ENCODE results near the gene PLXDC2. TPM values are rescaled to one million over a fixed set of nuclear protein-coding genes. Genes with fewer than 3 reads are reported as not detected.

PLXDC2 gene
- total RNA-seq, 3 donors from 2014 or later = 63.9 to 125 (median 101) TPM

DNA sequence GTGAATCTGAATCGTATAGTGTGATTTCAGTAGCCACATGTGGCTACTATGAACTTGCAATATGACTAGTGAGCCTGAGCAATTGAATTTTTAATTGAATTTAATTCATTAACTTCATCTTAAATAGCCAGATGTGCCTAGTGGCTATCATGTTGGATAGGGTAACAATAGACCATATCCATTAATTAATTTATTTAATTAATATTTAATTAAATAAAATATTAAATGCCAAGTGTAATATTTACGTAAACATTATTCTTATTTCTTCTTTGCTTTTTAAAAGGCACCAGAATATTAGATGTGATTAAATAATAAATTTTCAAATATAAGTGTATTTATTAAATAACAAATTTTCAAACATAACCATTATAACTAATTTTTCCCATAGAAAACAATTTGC, 354.4 kb downstream of the PLXDC2 start:
- Histone ChIP-seq H3K4me1 (no peaks in the 10 kb centered on the region), H3K27me3 (no peaks in the 10 kb centered on the region), H3K36me3 (no peaks in the 10 kb centered on the region), H3K9me3 (no peaks in the 10 kb centered on the region), H3K27ac (no peak overlapping the region), H3K4me3 (no peak overlapping the region)
- no peak for TF ChIP-seq POLR2AphosphoS5 (IDR thresholded peaks at IDR 0.05)
- TF ChIP-seq, protein P1, sequence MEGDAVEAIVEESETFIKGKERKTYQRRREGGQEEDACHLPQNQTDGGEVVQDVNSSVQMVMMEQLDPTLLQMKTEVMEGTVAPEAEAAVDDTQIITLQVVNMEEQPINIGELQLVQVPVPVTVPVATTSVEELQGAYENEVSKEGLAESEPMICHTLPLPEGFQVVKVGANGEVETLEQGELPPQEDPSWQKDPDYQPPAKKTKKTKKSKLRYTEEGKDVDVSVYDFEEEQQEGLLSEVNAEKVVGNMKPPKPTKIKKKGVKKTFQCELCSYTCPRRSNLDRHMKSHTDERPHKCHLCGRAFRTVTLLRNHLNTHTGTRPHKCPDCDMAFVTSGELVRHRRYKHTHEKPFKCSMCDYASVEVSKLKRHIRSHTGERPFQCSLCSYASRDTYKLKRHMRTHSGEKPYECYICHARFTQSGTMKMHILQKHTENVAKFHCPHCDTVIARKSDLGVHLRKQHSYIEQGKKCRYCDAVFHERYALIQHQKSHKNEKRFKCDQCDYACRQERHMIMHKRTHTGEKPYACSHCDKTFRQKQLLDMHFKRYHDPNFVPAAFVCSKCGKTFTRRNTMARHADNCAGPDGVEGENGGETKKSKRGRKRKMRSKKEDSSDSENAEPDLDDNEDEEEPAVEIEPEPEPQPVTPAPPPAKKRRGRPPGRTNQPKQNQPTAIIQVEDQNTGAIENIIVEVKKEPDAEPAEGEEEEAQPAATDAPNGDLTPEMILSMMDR (IDR thresholded peaks at IDR 0.05) = no peak
- no peak for TF ChIP-seq POLR2A (IDR thresholded peaks at IDR 0.05)
- no peak for DNase-seq (ENCODE audit: low spot score in 2 of 2)
- intact Hi-C loops (cut with DNase I; ENCODE audit: low total_unique reads) = no loop called here

DNA sequence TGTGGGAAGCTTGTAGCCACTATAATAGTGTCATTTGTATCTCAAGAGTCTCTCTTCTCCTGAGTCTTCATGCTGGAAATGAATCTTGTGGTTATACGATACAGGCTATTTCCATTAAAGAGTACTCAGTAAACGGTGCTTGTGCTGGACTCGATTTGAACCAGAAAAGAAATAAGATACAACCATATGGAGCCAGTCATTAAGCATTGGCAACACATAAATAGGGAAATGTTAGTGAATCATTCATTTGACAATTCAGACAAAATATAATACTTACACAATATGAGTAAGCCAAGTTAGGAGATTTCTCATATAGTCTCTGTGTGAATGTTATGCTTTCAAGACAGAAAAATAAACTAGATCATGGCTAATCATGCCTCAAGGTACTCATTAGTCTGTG, 356.8 kb downstream of the PLXDC2 start:
- Histone ChIP-seq H3K27ac (no peak overlapping the region), H3K4me1 (no peaks in the 10 kb centered on the region), H3K4me3 (no peak overlapping the region), H3K36me3 (no peaks in the 10 kb centered on the region), H3K9me3 (no peaks in the 10 kb centered on the region), H3K27me3 (no peaks in the 10 kb centered on the region)
- TF ChIP-seq, protein P1 (IDR thresholded peaks at IDR 0.05) = no peak
- no peak for TF ChIP-seq POLR2AphosphoS5 (IDR thresholded peaks at IDR 0.05)
- TF ChIP-seq POLR2A (IDR thresholded peaks at IDR 0.05) = no peak
- no peak for DNase-seq (ENCODE audit: low spot score in 2 of 2)
- intact Hi-C loops (cut with DNase I; ENCODE audit: low total_unique reads) = no loop called here

DNA sequence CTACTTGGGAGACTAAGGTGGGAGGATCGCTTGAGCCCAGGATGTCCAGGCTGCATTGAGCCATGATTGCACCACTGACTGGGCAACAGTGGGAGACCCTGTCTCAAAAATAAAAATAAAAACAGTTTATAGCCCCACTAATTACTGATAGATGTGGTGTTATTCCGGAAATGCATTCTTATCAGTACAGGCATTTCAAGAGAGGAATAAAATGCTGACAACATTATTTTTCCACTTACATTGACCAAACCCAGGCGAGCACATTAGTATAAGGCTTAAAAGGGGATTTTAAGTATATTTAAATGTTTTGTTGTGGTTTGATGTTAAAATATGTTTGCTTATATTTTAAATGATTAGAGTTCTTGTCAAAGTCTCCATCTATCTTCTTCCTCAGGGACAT, 359.5 kb downstream of the PLXDC2 start:
- H3K36me3 ChIP-seq = no peaks in the 10 kb centered on the region
- intact Hi-C loops (cut with DNase I; ENCODE audit: low total_unique reads) = no loop called here
- TF ChIP-seq, protein P1 (IDR thresholded peaks at IDR 0.05) = no peak
- TF ChIP-seq POLR2A (IDR thresholded peaks at IDR 0.05) (no peak), POLR2AphosphoS5 (IDR thresholded peaks at IDR 0.05) (no peak)
- H3K27ac ChIP-seq = no peak overlapping the region
- no peaks in the 10 kb centered on the region for H3K9me3 ChIP-seq
- no peaks in the 10 kb centered on the region for H3K4me1 ChIP-seq
- DNase-seq (ENCODE audit: low spot score in 2 of 2) = no peak
- no peak overlapping the region for H3K4me3 ChIP-seq
- H3K27me3 ChIP-seq = no peaks in the 10 kb centered on the region

DNA sequence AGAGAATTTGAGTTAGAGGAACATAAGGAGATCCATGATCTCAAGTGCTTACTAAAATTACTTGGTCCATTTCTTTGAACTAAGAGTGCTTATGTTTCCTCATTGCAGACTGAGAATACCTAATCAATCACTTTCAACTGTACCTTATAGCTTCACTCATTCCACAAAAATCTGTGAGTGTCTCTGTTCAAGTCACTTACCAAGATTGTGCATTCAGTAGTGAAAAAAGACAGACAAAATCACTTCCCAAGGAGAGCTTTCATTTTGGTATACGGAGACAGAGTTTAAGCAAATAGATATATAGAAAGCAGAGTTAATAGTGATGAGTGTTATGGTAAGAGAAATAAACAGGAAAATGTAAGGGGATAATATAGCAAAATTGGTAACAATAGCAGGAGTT, 364.5 kb downstream of the PLXDC2 start:
- intact Hi-C loops (cut with DNase I; ENCODE audit: low total_unique reads) = no loop called here
- Histone ChIP-seq H3K27me3 (no peaks in the 10 kb centered on the region), H3K4me3 (no peak overlapping the region), H3K9me3 (no peaks in the 10 kb centered on the region), H3K27ac (no peak overlapping the region), H3K4me1 (no peaks in the 10 kb centered on the region), H3K36me3 (no peaks in the 10 kb centered on the region)
- TF ChIP-seq POLR2AphosphoS5 (IDR thresholded peaks at IDR 0.05) (no peak), POLR2A (IDR thresholded peaks at IDR 0.05) (no peak)
- TF ChIP-seq, protein P1 (IDR thresholded peaks at IDR 0.05) = no peak
- DNase-seq (ENCODE audit: low spot score in 2 of 2) = no peak

DNA sequence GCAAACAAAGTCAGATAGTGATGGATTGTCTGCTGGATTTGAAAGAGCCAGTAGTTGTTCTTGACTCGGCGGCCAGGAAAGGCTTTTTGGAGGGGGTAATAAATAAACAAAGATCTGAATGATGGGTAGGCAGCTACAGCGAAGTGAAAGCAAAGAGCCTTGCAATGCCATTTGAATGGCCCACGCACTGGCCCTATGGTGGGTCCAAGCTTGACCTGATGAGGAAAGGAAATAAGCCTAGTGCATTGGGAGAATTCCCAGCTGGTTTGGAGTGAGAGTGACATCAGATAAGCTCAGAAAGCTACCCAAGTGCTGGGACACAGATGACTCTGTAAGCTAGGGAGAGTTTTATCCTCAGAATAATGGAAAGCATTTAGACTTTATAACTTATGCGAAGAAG, 365.2 kb downstream of the PLXDC2 start:
- TF ChIP-seq POLR2AphosphoS5 (IDR thresholded peaks at IDR 0.05) (no peak), POLR2A (IDR thresholded peaks at IDR 0.05) (no peak)
- TF ChIP-seq, protein P1 (IDR thresholded peaks at IDR 0.05) = no peak
- H3K4me3 ChIP-seq = no peak overlapping the region
- no peak for DNase-seq (ENCODE audit: low spot score in 2 of 2)
- H3K27me3 ChIP-seq = no peaks in the 10 kb centered on the region
- H3K4me1 ChIP-seq = no peaks in the 10 kb centered on the region
- no peaks in the 10 kb centered on the region for H3K36me3 ChIP-seq
- no peaks in the 10 kb centered on the region for H3K9me3 ChIP-seq
- intact Hi-C loops (cut with DNase I; ENCODE audit: low total_unique reads) = no loop called here
- no peak overlapping the region for H3K27ac ChIP-seq
